Measurements from ENCODE around the gene RPL10. TPM values are rescaled to one million over a fixed set of nuclear protein-coding genes. Genes with fewer than 3 reads are reported as not detected.

The RPL10 gene
- total and polyA plus RNA-seq, 2 of the 13 experiments (the other 11 are each of a cell fraction or from before 2014, with no cell fraction given), result 2,381 to 4,713 TPM

- TF ChIP-seq ZNF382 (CRISPR knock-in tag; IDR thresholded peaks at IDR 0.05; ENCODE audit: borderline replicate concordance) (no peak), ZNF317 (CRISPR knock-in tag; IDR thresholded peaks at IDR 0.05) (no peak), MEIS2 (CRISPR knock-in tag; IDR thresholded peaks at IDR 0.05) (0 out of 2 replicates have a peak, but pooled peaks have one; percentile 14), HNF4G (IDR thresholded peaks at IDR 0.05; ENCODE audit: borderline replicate concordance, low read depth, low read length) (no peak), HNF4G (CRISPR knock-in tag; IDR thresholded peaks at IDR 0.05; ENCODE audit: borderline replicate concordance, low read depth) (no peak), ZNF720 (CRISPR knock-in tag; IDR thresholded peaks at IDR 0.05) (no peak), RFX1 (IDR thresholded peaks at IDR 0.05) (no peak), GTF3A (CRISPR knock-in tag; conservative IDR thresholded peaks at IDR 0.05) (no peak), ZFY (CRISPR knock-in tag; IDR thresholded peaks at IDR 0.05) (peak; percentile 23; the same call in 1 of the 2 replicates), ARID2 (CRISPR knock-in tag; IDR thresholded peaks at IDR 0.05; ENCODE audit: borderline replicate concordance) (no peak), ZNF274 (CRISPR knock-in tag; IDR thresholded peaks at IDR 0.05) (0 out of 2 replicates have a peak, but pooled peaks have one; percentile 13), NONO (IDR thresholded peaks at IDR 0.05) (no peak), NONO (CRISPR knock-in tag; conservative IDR thresholded peaks at IDR 0.05) (no peak), ZFX (CRISPR knock-in tag; IDR thresholded peaks at IDR 0.05; ENCODE audit: low read depth) (peak; percentile 46; the same call in 1 of the 2 replicates), CEBPZ (IDR thresholded peaks at IDR 0.05; ENCODE audit: low read length) (no peak), ZNF777 (CRISPR knock-in tag; IDR thresholded peaks at IDR 0.05) (0 out of 2 replicates have a peak, but pooled peaks have one; percentile 7), MXD3 (CRISPR knock-in tag; IDR thresholded peaks at IDR 0.05) (no peak), ZNF20 (CRISPR knock-in tag; IDR thresholded peaks at IDR 0.05) (no peak), SMARCE1 (IDR thresholded peaks at IDR 0.05; ENCODE audit: borderline replicate concordance) (no peak), ZNF563 (CRISPR knock-in tag; IDR thresholded peaks at IDR 0.05) (0 out of 2 replicates have a peak, but pooled peaks have one; percentile 34), REXO4 (CRISPR knock-in tag; IDR thresholded peaks at IDR 0.05; ENCODE audit: borderline replicate concordance) (no peak), ZNF776 (CRISPR knock-in tag; IDR thresholded peaks at IDR 0.05) (0 out of 2 replicates have a peak, but pooled peaks have one; percentile 23), POLR2AphosphoS2 (IDR thresholded peaks at IDR 0.05; ENCODE audit: low read depth, low read length) (no peak), YY1 (IDR thresholded peaks at IDR 0.05; ENCODE audit: insufficient read depth, insufficient replicate concordance, low read depth, low read length) (peak; percentile 27), ZNF44 (CRISPR knock-in tag; IDR thresholded peaks at IDR 0.05) (no peak), ZNF652 (CRISPR knock-in tag; IDR thresholded peaks at IDR 0.05; ENCODE audit: borderline replicate concordance, low read depth) (no peak), GATA4 (IDR thresholded peaks at IDR 0.05; ENCODE audit: borderline replicate concordance, low read depth) (no peak)
- TF ChIP-seq, protein P1, sequence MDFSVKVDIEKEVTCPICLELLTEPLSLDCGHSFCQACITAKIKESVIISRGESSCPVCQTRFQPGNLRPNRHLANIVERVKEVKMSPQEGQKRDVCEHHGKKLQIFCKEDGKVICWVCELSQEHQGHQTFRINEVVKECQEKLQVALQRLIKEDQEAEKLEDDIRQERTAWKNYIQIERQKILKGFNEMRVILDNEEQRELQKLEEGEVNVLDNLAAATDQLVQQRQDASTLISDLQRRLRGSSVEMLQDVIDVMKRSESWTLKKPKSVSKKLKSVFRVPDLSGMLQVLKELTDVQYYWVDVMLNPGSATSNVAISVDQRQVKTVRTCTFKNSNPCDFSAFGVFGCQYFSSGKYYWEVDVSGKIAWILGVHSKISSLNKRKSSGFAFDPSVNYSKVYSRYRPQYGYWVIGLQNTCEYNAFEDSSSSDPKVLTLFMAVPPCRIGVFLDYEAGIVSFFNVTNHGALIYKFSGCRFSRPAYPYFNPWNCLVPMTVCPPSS (IDR thresholded peaks at IDR 0.05), result no peak
Observed at GRCh38 chrX:154374313-154375155, 23.6 kb upstream of the RPL10 start, which contains the start of gene FLNA (continued).

All from HepG2 (cell line).